Neural progenitor cell (in vitro differentiated cells): Measurements from ENCODE around the gene SHLD1.

Source experiments
- CTCF ChIP-seq: fragments of 200-600 bp; sonication (generic); IDR thresholded peaks from 2 replicates; pipeline ENCODE4 v1.5.1; 2017; ENCODE audit warnings: antibody characterized with exemption, mild to moderate bottlenecking
- EZH2 ChIP-seq: fragments of 200-600 bp; sonication (generic); IDR thresholded peaks from 2 replicates; pipeline ENCODE4 v1.6.1; 2017; ENCODE audit warnings: antibody characterized with exemption, mild to moderate bottlenecking, moderate library complexity
- EZH2phosphoT487 ChIP-seq: fragments of 200-600 bp; sonication (generic); IDR thresholded peaks from 2 replicates; pipeline ENCODE4 v1.6.1; 2017; ENCODE audit warnings: antibody characterized with exemption

- TF ChIP-seq EZH2: no peak
- TF ChIP-seq CTCF: no peak
- no peak for TF ChIP-seq EZH2phosphoT487
Measured at GRCh38 chr20:5808901-5809300, 58.7 kb downstream of the SHLD1 start.
